HepG2 (cell line): ENCODE measurements around the gene FAM114A1. TPM values are rescaled to one million over a fixed set of nuclear protein-coding genes. Genes with fewer than 3 reads are reported as not detected.
"Not testable (repeated sequence)": the region's sequence is repeated elsewhere in the genome, so short reads cannot be mapped to it uniquely, and the experiment has no call there.

ENCODE experiments used
- ATAC-seq: fragments of 200-7000 bp; cut with Tn5 transposase; 3 replicates; pipeline ENCODE4 v1.9.1; 2020; ENCODE audit warnings: mild to moderate bottlenecking, moderate library complexity
- BruUV-seq: library from RNA; stranded (reverse); fragments of 400-500 nt; replicated peaks from 2 replicates; lab custom pipeline; 2021; lab: Mats Ljungman, UMichigan
- CTCF ChIA-PET: fragments of 300-600 bp; formaldehyde crosslinking; extraction: SDS; loops from one replicate; lab custom pipeline; 2021; ENCODE audit warnings: low total read pairs, inconsistent platforms, low intra/inter-chr PET ratio; lab: Yijun Ruan, JAX
- POLR2A ChIA-PET: fragments of 350-600 bp; sonication (Branson Sonifier 250); formaldehyde crosslinking; loops from one replicate; lab custom pipeline; 2020; ENCODE audit warnings: antibody characterized with exemption, inconsistent platforms; lab: Yijun Ruan, JAX
- DNase-seq: peaks from one replicate; pipeline ENCODE4 v3.0.0-alpha.2; 2015; ENCODE audit warnings: low spot score
- FAIRE-seq: peaks from 3 replicates; lab custom pipeline; 2011; peaks lifted over from hg19 to GRCh38; lab: Jason Lieb, UNC
- H2AFZ ChIP-seq: one replicate; pipeline ENCODE4 v1.6.1; 2011; ENCODE audit warnings: low read length, inconsistent platforms
- H3K27ac ChIP-seq: fragments of 300-600 bp; 3 replicates; pipeline ENCODE4 v1.8.0; 2011; ENCODE audit warnings: mixed run types, mild to moderate bottlenecking, mixed read lengths, low read length, inconsistent platforms; ENCODE audit not compliant: insufficient read depth; ENCODE audit errors: extremely low read length
- H3K27me3 ChIP-seq, 2 experiments: fragments of 200-600 bp in 1 of 2; 2 replicates in 1 of 2; 3 replicates in 1 of 2; pipeline versions ENCODE4 v1.6.0 to v1.8.0; 2011; ENCODE audit warnings: low read length in 2 of 2, mild to moderate bottlenecking in 2 of 2, moderate library complexity in 2 of 2, inconsistent platforms in 1 of 2; ENCODE audit not compliant: insufficient read depth in 2 of 2, control insufficient read depth in 1 of 2
- H3K36me3 ChIP-seq, 2 experiments: fragments of 200-600 bp in 1 of 2; replicated peaks in 1 of 2; 2 replicates in 1 of 2; 3 replicates in 1 of 2; pipeline versions ENCODE4 v1.5.1 to v1.8.0; 2011; ENCODE audit warnings: low read length in 2 of 2, inconsistent platforms in 1 of 2; ENCODE audit not compliant: insufficient read depth in 2 of 2, control insufficient read depth in 1 of 2
- H3K4me1 ChIP-seq: 2 replicates; pipeline ENCODE4 v1.5.1; 2012; ENCODE audit warnings: low read length, inconsistent platforms; ENCODE audit not compliant: insufficient read depth
- H3K4me2 ChIP-seq: 2 replicates; pipeline ENCODE4 v1.6.0; 2011; ENCODE audit warnings: low read depth, low read length, inconsistent platforms
- H3K4me3 ChIP-seq, 3 experiments: fragments of 200-600 bp in 1 of 3; sonication (generic), shearing (Covaris generic) in 1 of 3; replicated peaks in 1 of 3; 2 replicates each; pipeline ENCODE4 v1.5.1; 2011 to 2016; ENCODE audit warnings: low read length in 3 of 3, inconsistent platforms in 2 of 3, low read depth in 2 of 3, mild to moderate bottlenecking in 2 of 3, control low read depth in 1 of 3, mixed read lengths in 1 of 3; ENCODE audit not compliant: insufficient read depth in 1 of 3
- H3K79me2 ChIP-seq: one replicate; pipeline ENCODE4 v1.6.1; 2011; ENCODE audit warnings: low read length, inconsistent platforms; ENCODE audit not compliant: insufficient read depth
- H3K9ac ChIP-seq: 2 replicates; pipeline ENCODE4 v1.6.0; 2011; ENCODE audit warnings: mild to moderate bottlenecking, low read depth, low read length, inconsistent platforms; ENCODE audit not compliant: insufficient read depth
- H3K9me3 ChIP-seq: 2 replicates; pipeline ENCODE4 v1.5.1; 2012; ENCODE audit warnings: mild to moderate bottlenecking, low read length
- H4K20me1 ChIP-seq: 2 replicates; pipeline ENCODE4 v1.6.0; 2011; ENCODE audit warnings: inconsistent platforms, mild to moderate bottlenecking, low read length, moderate library complexity; ENCODE audit not compliant: insufficient read depth
- YY1 ChIP-seq: IDR thresholded peaks from 2 replicates; pipeline ENCODE4 v1.6.1; 2011; ENCODE audit warnings: low read length, low read depth, moderate library complexity, mild to moderate bottlenecking; ENCODE audit not compliant: insufficient read depth, insufficient replicate concordance
- ZNF713 ChIP-seq: sonication (generic); formaldehyde crosslinking; IDR thresholded peaks from 2 replicates; pipeline ENCODE4 v1.4.0; 2020; ENCODE audit warnings: mild to moderate bottlenecking, missing genetic modification reagents
- WGBS: methylation state at CpG from one replicate; pipeline ENCODE4 v1.1.6; 2017; ENCODE audit warnings: low lambda C conversion rate; 5-methylcytosine and 5-hydroxymethylcytosine counted together
- in situ Hi-C: cut with HindIII; loops from 2 replicates; pipeline ENCODE4 v1.10.0; 2017; ENCODE audit warnings: low pct_unique_long_range_greater_than_20kb; ENCODE audit not compliant: extremely low pct_ligation_motif_present
- intact Hi-C: fragments of 100-400 bp; cut with micrococcal nuclease; formaldehyde crosslinking; loops from one replicate; pipeline ENCODE4 v1.10.0; 2022; ENCODE audit not compliant: unreplicated experiment
- polyA plus RNA-seq, 8 experiments: library from polyadenylated mRNA; depleted of rRNA in 3 of 8; stranded (reverse) in 7 of 8; unstranded in 1 of 8; fragments of >200 nt; fragmentation: Illumina TruSeq in 4 of 8; extraction: Trizol in 4 of 8; gene quantifications; 2 replicates each; pipeline versions ENCODE4 v1.2.1 to v1.2.3, GENCODE V29; 2011 to 2016; ENCODE audit warnings: low read depth in 4 of 8, missing spikeins in 1 of 8, mixed read lengths in 1 of 8; ENCODE audit not compliant: insufficient read depth in 1 of 8
- total RNA-seq, 5 experiments: library from RNA; depleted of rRNA; stranded (reverse); fragments of >200 nt; fragmentation: Illumina TruSeq; extraction: Trizol; gene quantifications; 2 replicates each; pipeline ENCODE4 v1.2.3, GENCODE V29; 2016; ENCODE audit warnings: low read depth in 1 of 5
- TF ChIP-seq, protein P1 (sequence below): sonication (generic); formaldehyde crosslinking; IDR thresholded peaks from 2 replicates; pipeline ENCODE4 v1.5.0; 2020; ENCODE audit warnings: mild to moderate bottlenecking, missing genetic modification reagents

FAM114A1 gene
- total and polyA plus RNA-seq, 2 of the 13 experiments (the other 11 are each of a cell fraction or from before 2014, with no cell fraction given): 61.0 to 76.9 TPM

DNA sequence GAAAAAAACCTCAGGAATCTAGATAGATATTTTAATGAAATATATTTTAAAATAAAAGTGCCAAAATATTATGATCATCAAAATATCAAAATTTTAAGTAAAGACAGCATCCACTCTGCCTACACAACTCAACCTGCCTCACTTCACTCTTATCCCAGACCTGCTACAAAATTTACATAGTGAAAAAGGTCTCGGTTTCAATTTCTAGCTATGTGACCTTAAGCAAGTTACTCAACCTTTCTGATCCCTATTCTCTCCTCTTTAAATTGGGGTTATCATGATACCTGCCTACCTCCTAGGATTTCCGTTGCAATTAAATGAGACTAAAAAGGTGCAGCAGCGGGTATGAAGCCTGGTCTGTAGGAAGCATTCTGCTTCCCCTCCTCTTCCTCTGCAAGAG, 72.9 kb downstream of the FAM114A1 start (continued):
- TF ChIP-seq, protein P1, sequence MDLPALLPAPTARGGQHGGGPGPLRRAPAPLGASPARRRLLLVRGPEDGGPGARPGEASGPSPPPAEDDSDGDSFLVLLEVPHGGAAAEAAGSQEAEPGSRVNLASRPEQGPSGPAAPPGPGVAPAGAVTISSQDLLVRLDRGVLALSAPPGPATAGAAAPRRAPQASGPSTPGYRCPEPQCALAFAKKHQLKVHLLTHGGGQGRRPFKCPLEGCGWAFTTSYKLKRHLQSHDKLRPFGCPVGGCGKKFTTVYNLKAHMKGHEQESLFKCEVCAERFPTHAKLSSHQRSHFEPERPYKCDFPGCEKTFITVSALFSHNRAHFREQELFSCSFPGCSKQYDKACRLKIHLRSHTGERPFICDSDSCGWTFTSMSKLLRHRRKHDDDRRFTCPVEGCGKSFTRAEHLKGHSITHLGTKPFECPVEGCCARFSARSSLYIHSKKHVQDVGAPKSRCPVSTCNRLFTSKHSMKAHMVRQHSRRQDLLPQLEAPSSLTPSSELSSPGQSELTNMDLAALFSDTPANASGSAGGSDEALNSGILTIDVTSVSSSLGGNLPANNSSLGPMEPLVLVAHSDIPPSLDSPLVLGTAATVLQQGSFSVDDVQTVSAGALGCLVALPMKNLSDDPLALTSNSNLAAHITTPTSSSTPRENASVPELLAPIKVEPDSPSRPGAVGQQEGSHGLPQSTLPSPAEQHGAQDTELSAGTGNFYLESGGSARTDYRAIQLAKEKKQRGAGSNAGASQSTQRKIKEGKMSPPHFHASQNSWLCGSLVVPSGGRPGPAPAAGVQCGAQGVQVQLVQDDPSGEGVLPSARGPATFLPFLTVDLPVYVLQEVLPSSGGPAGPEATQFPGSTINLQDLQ (CRISPR knock-in tag): no peak
- TF ChIP-seq ZNF713 (CRISPR knock-in tag) (no peak), YY1 (no peak)
- TF ChIP-seq, all 625 proteins: peak for 0

DNA sequence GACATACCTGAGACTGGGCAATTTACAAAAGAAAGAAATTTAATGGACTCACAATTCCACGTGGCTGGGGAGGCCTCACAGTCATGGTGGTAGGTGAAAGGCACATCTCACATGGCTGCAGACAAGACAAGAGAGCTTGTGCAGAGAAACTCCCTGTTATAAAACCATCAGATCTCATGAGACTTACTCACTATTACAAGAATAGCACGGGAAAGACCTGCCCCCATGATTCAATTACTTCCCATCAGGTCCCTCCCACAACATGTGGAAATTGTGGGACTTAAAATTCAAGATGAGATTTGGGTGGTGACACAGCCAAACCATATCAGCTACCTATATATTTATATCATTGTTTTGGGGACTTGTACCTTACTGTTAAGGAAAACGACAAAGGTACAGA, 74.3 kb downstream of the FAM114A1 start:
- in situ Hi-C loops, intact Hi-C loops, CTCF ChIA-PET, H3K9me3 ChIP-seq, H3K4me1 ChIP-seq, H3K4me3 ChIP-seq, H3K27ac ChIP-seq, H2AFZ ChIP-seq, DNase-seq, H4K20me1 ChIP-seq, ATAC-seq, H3K4me2 ChIP-seq, H3K9ac ChIP-seq, FAIRE-seq, H3K79me2 ChIP-seq, BruUV-seq, H3K27me3 ChIP-seq: not testable (repeated sequence)
- 88% methylated on average over 3 of the region's 3 CpGs for WGBS
- POLR2A ChIA-PET: interaction anchor here (1.6 kb wide), 1 partner anchor 38 kb away, joined by 4 read pairs; no protein-coding TSS in a partner anchor
- peaks cover 12 to 67% of the 10 kb centered on the region in 2 experiments for H3K36me3 ChIP-seq
